MM.1S (cell line): ENCODE measurements around the gene MID1.

ENCODE experiments used
- DNase-seq: peaks from one replicate; pipeline ENCODE4 v3.0.0-alpha.2; 2015
- H2AFZ ChIP-seq: fragments of 300-600 bp; sonication (generic); 2 replicates; pipeline ENCODE4 v1.6.0; 2016; ENCODE audit warnings: antibody characterized with exemption, low read length
- H3F3A ChIP-seq: fragments of 300-600 bp; sonication (generic); 2 replicates; pipeline ENCODE4 v1.6.1; 2016; ENCODE audit warnings: mild to moderate bottlenecking, antibody characterized with exemption, low read length, moderate library complexity, mixed read lengths; ENCODE audit not compliant: insufficient read depth
- H3K27ac ChIP-seq: fragments of 300-600 bp; sonication (generic); 2 replicates; pipeline ENCODE4 v1.5.1; 2016; ENCODE audit warnings: mild to moderate bottlenecking, low read length
- H3K27me3 ChIP-seq: fragments of 300-600 bp; sonication (generic); replicated peaks from 2 replicates; pipeline ENCODE4 v1.6.0; 2016; ENCODE audit warnings: low read length; ENCODE audit not compliant: insufficient read depth
- H3K36me3 ChIP-seq: fragments of 300-600 bp; sonication (generic); replicated peaks from 2 replicates; pipeline ENCODE4 v1.6.1; 2016; ENCODE audit warnings: mild to moderate bottlenecking, low read length, mixed read lengths; ENCODE audit not compliant: insufficient read depth
- H3K4me1 ChIP-seq: fragments of 300-600 bp; sonication (generic); 2 replicates; pipeline ENCODE4 v1.6.1; 2016; ENCODE audit warnings: low read length, mixed read lengths
- H3K4me2 ChIP-seq: fragments of 300-600 bp; sonication (generic); 2 replicates; pipeline ENCODE4 v1.6.0; 2016; ENCODE audit warnings: low read depth, low read length
- H3K4me3 ChIP-seq: fragments of 300-600 bp; sonication (generic); 2 replicates; pipeline ENCODE4 v1.5.1; 2016; ENCODE audit warnings: low read length, mixed read lengths
- H3K79me2 ChIP-seq: fragments of 300-600 bp; sonication (generic); 2 replicates; pipeline ENCODE4 v1.6.1; 2016; ENCODE audit warnings: mixed run types, low read length, mixed read lengths
- H3K9ac ChIP-seq: fragments of 300-600 bp; sonication (generic); 2 replicates; pipeline ENCODE4 v1.6.1; 2016; ENCODE audit warnings: low read length, mixed read lengths
- H3K9me2 ChIP-seq: fragments of 300-600 bp; sonication (generic); replicated peaks from 2 replicates; pipeline ENCODE4 v1.6.1; 2016; ENCODE audit warnings: mild to moderate bottlenecking, low read length, mixed read lengths; ENCODE audit not compliant: insufficient read depth
- H3K9me3 ChIP-seq: fragments of 300-600 bp; sonication (generic); replicated peaks from 2 replicates; pipeline ENCODE4 v1.6.1; 2016; ENCODE audit warnings: mild to moderate bottlenecking, low read length, mixed read lengths; ENCODE audit not compliant: insufficient read depth
- H4K20me1 ChIP-seq: fragments of 300-600 bp; sonication (generic); 2 replicates; pipeline ENCODE4 v1.6.1; 2016; ENCODE audit warnings: mild to moderate bottlenecking, low read length, moderate library complexity, mixed read lengths; ENCODE audit not compliant: insufficient read depth
- CTCF ChIP-seq: fragments of 300-600 bp; sonication (generic); IDR thresholded peaks from 2 replicates; pipeline ENCODE4 v1.5.1; 2016; ENCODE audit warnings: antibody characterized with exemption, low read length, mixed read lengths
- EZH2 ChIP-seq: fragments of 300-600 bp; sonication (generic); optimal IDR thresholded peaks from 2 replicates; pipeline ENCODE3; 2017; ENCODE audit warnings: low read depth, mild to moderate bottlenecking, antibody characterized with exemption, low read length, mixed read lengths
- EZH2phosphoT487 ChIP-seq: fragments of 300-600 bp; sonication (generic); IDR thresholded peaks from 2 replicates; pipeline ENCODE4 v1.6.1; 2018; ENCODE audit warnings: antibody characterized with exemption, low read length

The MID1 gene

GRCh38 chrX:10414156-10414824 is 206.1 kb downstream of the MID1 start:
- Histone ChIP-seq H3K27me3 (no peaks in the 10 kb centered on the region), H3K36me3 (no peaks in the 10 kb centered on the region), H3F3A (no peaks in the 10 kb centered on the region), H3K9me3 (no peaks in the 10 kb centered on the region), H3K79me2 (no peaks in the 10 kb centered on the region), H2AFZ (no peak overlapping the region), H3K27ac (no peak overlapping the region), H3K4me3 (no peak overlapping the region), H3K4me1 (no peaks in the 10 kb centered on the region), H4K20me1 (no peaks in the 10 kb centered on the region), H3K4me2 (no peak overlapping the region), H3K9ac (no peak overlapping the region), H3K9me2 (no peaks in the 10 kb centered on the region)
- no peak for DNase-seq
- TF ChIP-seq EZH2 (no peak), CTCF (no peak), EZH2phosphoT487 (no peak)

- Histone ChIP-seq H3K79me2 (no peaks in the 10 kb centered on the region), H4K20me1 (no peaks in the 10 kb centered on the region), H3K9ac (no peak overlapping the region), H2AFZ (no peak overlapping the region), H3K4me2 (no peak overlapping the region), H3K4me3 (no peak overlapping the region), H3K27me3 (no peaks in the 10 kb centered on the region), H3F3A (no peaks in the 10 kb centered on the region), H3K27ac (no peak overlapping the region), H3K36me3 (no peaks in the 10 kb centered on the region), H3K9me3 (no peaks in the 10 kb centered on the region), H3K9me2 (no peaks in the 10 kb centered on the region), H3K4me1 (no peaks in the 10 kb centered on the region)
- TF ChIP-seq EZH2 (no peak), CTCF (no peak), EZH2phosphoT487 (no peak)
- DNase-seq, result no peak
These were observed 215.9 kb downstream of the MID1 start for GRCh38 chrX:10404436-10404835.

GRCh38 chrX:10401239-10401638 is 219.1 kb downstream of the MID1 start:
- H3K79me2 ChIP-seq, result no peaks in the 10 kb centered on the region
- H3K9me2 ChIP-seq, result no peaks in the 10 kb centered on the region
- no peaks in the 10 kb centered on the region for H3F3A ChIP-seq
- no peak overlapping the region for H2AFZ ChIP-seq
- DNase-seq, result no peak
- H4K20me1 ChIP-seq, result no peaks in the 10 kb centered on the region
- no peak overlapping the region for H3K4me3 ChIP-seq
- H3K36me3 ChIP-seq, result no peaks in the 10 kb centered on the region
- no peaks in the 10 kb centered on the region for H3K27me3 ChIP-seq
- TF ChIP-seq EZH2, result no peak
- TF ChIP-seq CTCF, result peak; percentile 10; the same call in 1 of the 2 replicates
- no peak overlapping the region for H3K9ac ChIP-seq
- H3K4me2 ChIP-seq, result no peak overlapping the region
- no peaks in the 10 kb centered on the region for H3K4me1 ChIP-seq
- no peak overlapping the region for H3K27ac ChIP-seq
- H3K9me3 ChIP-seq, result no peaks in the 10 kb centered on the region
